Activated CD8-positive, alpha-beta T cell treated with anti-CD3 and anti-CD28 coated beads, Interleukin-2, amount 10 ng/mL, durations not matched to agents 7 days and 5 days (primary cell): ENCODE data around the gene MAP2K6. TPM values are rescaled to one million over a fixed set of nuclear protein-coding genes. Genes with fewer than 3 reads are reported as not detected.

ENCODE experiments used
- ATAC-seq: fragments of 150-1000 bp; cut with Tn5 transposase; one replicate; pipeline ENCODE4 v1.10.0; 2021; ENCODE audit warnings: moderate library complexity
- CTCF ChIA-PET: fragments of 350-600 bp; sonication (Branson Sonifier 250); formaldehyde crosslinking; loops from one replicate; lab custom pipeline; 2021; ENCODE audit warnings: antibody characterized with exemption; lab: Charles Lee
- POLR2A ChIA-PET: fragments of 350-600 bp; sonication (Branson Sonifier 250); formaldehyde crosslinking; loops from one replicate; lab custom pipeline; 2021; ENCODE audit warnings: antibody characterized with exemption; lab: Charles Lee
- DNase-seq: peaks from one replicate; pipeline ENCODE4 v3.0.0-alpha.2; 2020
- H3K27ac Mint-ChIP-seq: one replicate; pipeline ENCODE4 v1.8.0; 2021; ENCODE audit warnings: mild to moderate bottlenecking, mixed read lengths
- H3K27me3 Mint-ChIP-seq: one replicate; pipeline ENCODE4 v1.8.0; 2021; ENCODE audit warnings: low read depth, mixed read lengths
- H3K36me3 Mint-ChIP-seq: one replicate; pipeline ENCODE4 v1.8.0; 2021; ENCODE audit warnings: low read depth, mixed read lengths
- H3K4me1 Mint-ChIP-seq: one replicate; pipeline ENCODE4 v1.8.0; 2021; ENCODE audit warnings: low read depth, mixed read lengths
- H3K4me3 Mint-ChIP-seq: one replicate; pipeline ENCODE4 v1.8.0; 2021; ENCODE audit warnings: mild to moderate bottlenecking, mixed read lengths
- H3K9me3 Mint-ChIP-seq: one replicate; pipeline ENCODE4 v1.8.0; 2022; ENCODE audit warnings: mixed read lengths; ENCODE audit not compliant: insufficient read depth
- total RNA-seq, 2 experiments: library from RNA; stranded (reverse); gene quantifications; one replicate each; pipeline ENCODE4 v1.2.3, GENCODE V29; 2021

MAP2K6 gene
- total RNA-seq, 2 experiments from 2014 or later, result 11.0 to 11.6 TPM

GRCh38 chr17:69593351-69593715, 178.8 kb downstream of the MAP2K6 start:
- Mint-ChIP-seq H3K9me3 (no peaks in the 10 kb centered on the region), H3K4me3 (no peak overlapping the region), H3K27me3 (peaks cover 6% of the 10 kb centered on the region), H3K4me1 (no peaks in the 10 kb centered on the region), H3K36me3 (no peaks in the 10 kb centered on the region), H3K27ac (no peak overlapping the region)
- ATAC-seq (no peak), DNase-seq (no peak)
- ChIA-PET POLR2A (interaction anchor here (0.6 kb wide), 1 partner anchor 46 kb away, joined by 3 read pairs; no protein-coding TSS in a partner anchor), CTCF (interaction anchor here (0.7 to 1.6 kb wide), 2 partner anchors 12 to 13 kb away, joined by 3 to 4 read pairs; no protein-coding TSS in a partner anchor)

DNA sequence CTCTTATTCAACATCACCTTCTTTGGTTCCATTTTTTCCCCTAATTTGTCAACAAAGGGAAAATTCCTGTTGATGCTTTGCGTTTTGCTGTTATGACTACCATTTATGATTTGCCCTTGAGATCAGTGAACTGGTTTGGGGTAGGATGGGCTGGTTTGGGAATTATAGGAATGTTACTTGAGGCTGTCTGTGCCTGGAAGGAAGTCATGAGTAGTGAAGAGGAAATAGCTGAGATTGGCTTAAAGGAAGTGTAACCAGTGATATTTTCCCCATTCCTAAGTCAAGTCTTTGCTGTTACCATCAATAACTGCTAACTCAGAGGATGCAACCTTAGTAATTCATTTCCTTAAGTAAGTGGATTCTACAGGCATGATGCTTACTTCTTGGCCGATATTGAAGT, 179.2 kb downstream of the MAP2K6 start:
- DNase-seq, result no peak
- H3K36me3 Mint-ChIP-seq, result no peaks in the 10 kb centered on the region
- no peak overlapping the region for H3K4me3 Mint-ChIP-seq
- no peaks in the 10 kb centered on the region for H3K9me3 Mint-ChIP-seq
- CTCF ChIA-PET, result interaction anchor here (1.6 kb wide), 1 partner anchor 13 kb away, joined by 4 read pairs; no protein-coding TSS in a partner anchor
- POLR2A ChIA-PET, result no interaction called here
- H3K4me1 Mint-ChIP-seq, result no peaks in the 10 kb centered on the region
- no peak overlapping the region for H3K27ac Mint-ChIP-seq
- no peak for ATAC-seq
- peaks cover 6% of the 10 kb centered on the region for H3K27me3 Mint-ChIP-seq

DNA sequence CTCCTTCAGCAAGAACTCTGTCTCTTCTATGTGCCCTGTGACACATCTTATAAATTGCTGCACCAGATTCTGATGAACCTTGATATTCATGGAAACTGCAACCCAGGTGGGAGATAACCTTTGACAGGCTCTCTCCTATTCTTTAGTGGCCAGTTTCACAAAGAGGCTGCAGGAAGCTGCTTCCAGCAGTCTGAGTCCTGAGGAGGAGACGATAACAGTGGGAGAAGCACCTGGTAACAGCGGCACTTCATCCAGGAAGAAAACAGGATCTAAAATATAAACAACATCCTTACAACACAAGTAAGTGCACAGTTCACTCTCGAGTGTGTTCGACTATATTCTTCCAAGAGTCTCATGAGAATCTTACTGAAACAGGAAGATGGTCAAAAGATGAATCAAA, 180.1 kb downstream of the MAP2K6 start:
- ATAC-seq (no peak), DNase-seq (no peak)
- POLR2A ChIA-PET, result no interaction called here
- H3K27me3 Mint-ChIP-seq, result peaks cover 10% of the 10 kb centered on the region
- no peaks in the 10 kb centered on the region for H3K36me3 Mint-ChIP-seq
- no peaks in the 10 kb centered on the region for H3K9me3 Mint-ChIP-seq
- no peaks in the 10 kb centered on the region for H3K4me1 Mint-ChIP-seq
- no peak overlapping the region for H3K27ac Mint-ChIP-seq
- CTCF ChIA-PET, result interaction anchor here (1.6 kb wide), 1 partner anchor 12 kb away, joined by 4 read pairs; no protein-coding TSS in a partner anchor
- no peak overlapping the region for H3K4me3 Mint-ChIP-seq

GRCh38 chr17:69596141-69596540, 181.6 kb downstream of the MAP2K6 start:
- no peaks in the 10 kb centered on the region for H3K36me3 Mint-ChIP-seq
- ATAC-seq, result no peak
- CTCF ChIA-PET, result interaction anchor here (2.4 kb wide), 1 partner anchor 11 kb away, joined by 17 read pairs; no protein-coding TSS in a partner anchor
- peaks cover 10% of the 10 kb centered on the region for H3K27me3 Mint-ChIP-seq
- no peak for DNase-seq
- POLR2A ChIA-PET, result no interaction called here
- H3K27ac Mint-ChIP-seq, result no peak overlapping the region
- no peaks in the 10 kb centered on the region for H3K4me1 Mint-ChIP-seq
- no peak overlapping the region for H3K4me3 Mint-ChIP-seq
- H3K9me3 Mint-ChIP-seq, result no peaks in the 10 kb centered on the region

GRCh38 chr17:69597898-69598692, 183.6 kb downstream of the MAP2K6 start:
- POLR2A ChIA-PET, result interaction anchor here (0.6 kb wide), 1 partner anchor 30 kb away, joined by 3 read pairs; no protein-coding TSS in a partner anchor

DNA sequence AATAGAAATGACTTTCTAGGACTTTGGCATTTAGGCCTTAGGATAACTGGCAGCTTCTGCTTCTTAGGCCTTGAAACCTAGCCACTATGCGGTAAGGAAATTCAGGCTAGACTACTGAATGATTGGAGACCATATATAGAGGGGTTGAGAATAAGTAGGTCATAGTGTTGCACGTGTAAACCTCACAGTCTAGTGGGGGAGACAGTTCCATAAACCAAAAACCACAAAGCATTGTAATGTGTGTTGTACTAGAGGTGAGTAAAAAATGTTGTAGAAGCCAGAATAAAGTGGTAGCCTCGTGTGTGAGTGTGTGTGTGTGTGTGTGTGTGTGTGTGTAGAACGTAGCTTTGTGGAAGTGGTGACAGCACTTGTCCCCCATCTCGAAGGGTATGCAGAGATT, 188.5 kb downstream of the MAP2K6 start:
- no peak for DNase-seq
- H3K9me3 Mint-ChIP-seq, result no peaks in the 10 kb centered on the region
- H3K27ac Mint-ChIP-seq, result no peak overlapping the region
- ChIA-PET CTCF (interaction anchor here (0.7 kb wide), 1 partner anchor 542 kb away, joined by 3 read pairs; no protein-coding TSS in a partner anchor), POLR2A (no interaction called here)
- H3K27me3 Mint-ChIP-seq, result peaks cover 4% of the 10 kb centered on the region
- H3K4me3 Mint-ChIP-seq, result no peak overlapping the region
- no peaks in the 10 kb centered on the region for H3K36me3 Mint-ChIP-seq
- H3K4me1 Mint-ChIP-seq, result peaks cover 29% of the 10 kb centered on the region
- peak; percentile 75 for ATAC-seq

More at GRCh38 chr17:69597898-69598692, 183.6 kb downstream of the MAP2K6 start:
- Mint-ChIP-seq H3K27me3 (peaks cover 10% of the 10 kb centered on the region), H3K4me3 (no peak overlapping the region), H3K27ac (no peak overlapping the region), H3K9me3 (no peaks in the 10 kb centered on the region), H3K36me3 (no peaks in the 10 kb centered on the region), H3K4me1 (peaks cover 11% of the 10 kb centered on the region)
- ATAC-seq (no peak), DNase-seq (no peak)
- CTCF ChIA-PET, result interaction anchor here (1.0 to 2.4 kb wide), 2 partner anchors 9 to 12 kb away, joined by 3 to 17 read pairs; no protein-coding TSS in a partner anchor

Other genes starting within 250 kb of the MAP2K6 start
- under 1 TPM; 0.26 to 0.32 TPM for gene ABCA10, start 185.9 kb upstream of the MAP2K6 start, total RNA-seq
- gene ABCA5, start 87.6 kb upstream of the MAP2K6 start, total RNA-seq, result 10 to 100 TPM; 11.1 to 14.5 TPM